ENCODE results near the gene TOR4A. TPM values are rescaled to one million over a fixed set of nuclear protein-coding genes. Genes with fewer than 3 reads are reported as not detected.

The TOR4A gene
- total RNA-seq, 1 donor from 2014 or later: 1.9 TPM

DNA sequence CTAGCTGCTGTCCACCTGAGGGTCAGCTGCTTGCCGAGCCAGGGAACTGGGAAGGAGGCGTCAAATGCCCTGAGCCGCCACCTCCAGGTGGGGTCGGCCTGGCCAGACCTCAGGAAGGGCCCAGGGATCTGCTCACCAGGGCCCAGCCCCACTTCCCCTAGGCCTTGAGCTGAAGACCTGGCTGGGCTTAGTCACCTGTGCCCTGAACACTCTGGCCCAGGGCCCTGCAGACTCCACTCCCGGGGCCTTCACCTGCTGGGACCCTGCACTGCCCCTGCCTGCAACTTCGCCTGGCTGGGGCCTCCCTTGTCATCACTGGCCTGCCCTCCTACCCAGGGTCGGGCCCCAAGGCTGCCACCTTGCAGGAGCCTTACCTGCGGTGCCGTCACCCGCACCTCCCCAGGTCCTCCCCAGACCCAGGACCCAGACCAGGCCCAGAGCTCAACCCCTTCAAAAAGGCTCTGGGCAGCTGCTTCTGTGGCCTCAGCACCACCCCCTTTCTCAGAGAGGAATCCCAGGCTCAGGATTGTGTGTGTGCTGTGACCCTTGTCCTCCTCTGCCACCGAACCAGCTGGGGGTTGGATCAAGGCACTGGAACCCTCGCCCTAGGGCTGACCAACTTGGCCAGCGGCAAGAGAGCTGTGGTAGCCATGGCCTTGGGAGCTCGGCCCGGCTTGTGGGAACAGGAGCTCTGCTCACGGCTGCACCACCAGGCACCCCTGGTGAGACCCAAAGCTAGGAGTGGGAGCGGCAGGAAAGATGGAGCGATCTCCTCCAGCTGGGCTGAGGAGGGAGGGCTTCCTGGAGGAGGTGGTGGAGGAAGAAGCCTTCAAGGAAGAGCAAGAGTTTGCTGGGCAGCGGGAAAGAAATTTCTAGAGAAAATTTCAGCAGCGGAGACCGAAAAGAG lies 23.6 kb upstream of the TOR4A start:
- peak overlapping the region; percentile 87 for H3K4me3 Mint-ChIP-seq (ENCODE audit: unreplicated experiment)
- peak overlapping the region; percentile 79 for H3K27ac Mint-ChIP-seq (ENCODE audit: unreplicated experiment)
- DNase-seq (ENCODE audit: extremely low spot score, unreplicated experiment): no peak
- H3K4me1 Mint-ChIP-seq (ENCODE audit: unreplicated experiment): peaks cover 15% of the 10 kb centered on the region
- no peaks in the 10 kb centered on the region for H3K27me3 Mint-ChIP-seq (ENCODE audit: unreplicated experiment)
- no peaks in the 10 kb centered on the region for H3K36me3 Mint-ChIP-seq (ENCODE audit: unreplicated experiment)
- TF ChIP-seq, protein P1, sequence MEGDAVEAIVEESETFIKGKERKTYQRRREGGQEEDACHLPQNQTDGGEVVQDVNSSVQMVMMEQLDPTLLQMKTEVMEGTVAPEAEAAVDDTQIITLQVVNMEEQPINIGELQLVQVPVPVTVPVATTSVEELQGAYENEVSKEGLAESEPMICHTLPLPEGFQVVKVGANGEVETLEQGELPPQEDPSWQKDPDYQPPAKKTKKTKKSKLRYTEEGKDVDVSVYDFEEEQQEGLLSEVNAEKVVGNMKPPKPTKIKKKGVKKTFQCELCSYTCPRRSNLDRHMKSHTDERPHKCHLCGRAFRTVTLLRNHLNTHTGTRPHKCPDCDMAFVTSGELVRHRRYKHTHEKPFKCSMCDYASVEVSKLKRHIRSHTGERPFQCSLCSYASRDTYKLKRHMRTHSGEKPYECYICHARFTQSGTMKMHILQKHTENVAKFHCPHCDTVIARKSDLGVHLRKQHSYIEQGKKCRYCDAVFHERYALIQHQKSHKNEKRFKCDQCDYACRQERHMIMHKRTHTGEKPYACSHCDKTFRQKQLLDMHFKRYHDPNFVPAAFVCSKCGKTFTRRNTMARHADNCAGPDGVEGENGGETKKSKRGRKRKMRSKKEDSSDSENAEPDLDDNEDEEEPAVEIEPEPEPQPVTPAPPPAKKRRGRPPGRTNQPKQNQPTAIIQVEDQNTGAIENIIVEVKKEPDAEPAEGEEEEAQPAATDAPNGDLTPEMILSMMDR (IDR thresholded peaks at IDR 0.05): no peak
- no peaks in the 10 kb centered on the region for H3K9me3 Mint-ChIP-seq (ENCODE audit: unreplicated experiment)

DNA sequence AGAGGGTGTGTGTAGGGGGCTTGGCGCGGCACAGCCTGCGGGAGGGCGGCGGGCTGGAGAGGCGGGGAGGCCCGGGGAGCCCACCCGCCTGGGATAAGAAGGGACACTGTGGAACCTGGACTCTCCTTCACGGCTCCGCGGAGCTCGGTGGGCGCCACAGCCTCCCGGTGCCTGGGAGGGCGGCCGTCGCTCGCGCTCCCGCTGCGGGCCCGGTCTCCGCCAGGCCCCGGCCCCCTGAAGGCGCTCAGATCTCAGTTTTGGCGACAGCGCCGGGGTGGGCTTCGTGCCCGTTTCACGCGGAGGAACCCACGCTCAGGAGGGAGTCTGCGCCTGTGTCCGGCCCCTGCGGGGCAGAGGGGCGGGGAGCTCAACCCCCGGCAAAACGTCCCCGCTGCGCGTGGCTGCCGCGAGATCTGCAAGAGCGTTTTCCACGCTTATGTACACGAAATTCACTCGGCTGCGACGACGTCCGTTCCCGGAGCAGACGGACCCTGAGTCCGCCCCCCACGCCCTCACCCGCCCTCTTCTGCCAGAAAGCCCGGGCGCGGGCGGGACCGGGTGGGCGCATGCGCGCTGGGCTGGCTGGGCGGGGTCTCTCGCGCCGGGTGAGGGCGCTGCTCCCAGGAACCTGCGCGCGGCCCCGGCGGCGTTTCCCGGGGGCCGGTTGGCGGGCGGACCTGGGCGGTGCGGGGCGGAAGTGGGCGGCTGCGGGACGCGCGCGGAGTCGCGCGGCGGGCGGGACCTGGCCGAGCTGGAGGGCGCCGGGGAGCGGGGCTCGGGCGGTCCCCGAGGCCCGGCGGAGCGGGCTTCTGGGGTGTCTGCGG lies 22.7 kb upstream of the TOR4A start, which contains the start of gene NELFB:
Gene NELFB, plus strand, starts transcription at position 704 of the 824 bp plus-strand sequence.
- Mint-ChIP-seq H3K36me3 (ENCODE audit: unreplicated experiment) (no peaks in the 10 kb centered on the region), H3K4me1 (ENCODE audit: unreplicated experiment) (peaks cover 15% of the 10 kb centered on the region), H3K27ac (ENCODE audit: unreplicated experiment) (peak within 1 kb of the TSS; percentile 79), H3K4me3 (ENCODE audit: unreplicated experiment) (peak within 1 kb of the TSS; percentile 87), H3K27me3 (ENCODE audit: unreplicated experiment) (no peaks in the 10 kb centered on the region), H3K9me3 (ENCODE audit: unreplicated experiment) (no peaks in the 10 kb centered on the region)
- DNase-seq (ENCODE audit: extremely low spot score, unreplicated experiment): peak; percentile 98
- TF ChIP-seq, protein P1 (IDR thresholded peaks at IDR 0.05): no peak

DNA sequence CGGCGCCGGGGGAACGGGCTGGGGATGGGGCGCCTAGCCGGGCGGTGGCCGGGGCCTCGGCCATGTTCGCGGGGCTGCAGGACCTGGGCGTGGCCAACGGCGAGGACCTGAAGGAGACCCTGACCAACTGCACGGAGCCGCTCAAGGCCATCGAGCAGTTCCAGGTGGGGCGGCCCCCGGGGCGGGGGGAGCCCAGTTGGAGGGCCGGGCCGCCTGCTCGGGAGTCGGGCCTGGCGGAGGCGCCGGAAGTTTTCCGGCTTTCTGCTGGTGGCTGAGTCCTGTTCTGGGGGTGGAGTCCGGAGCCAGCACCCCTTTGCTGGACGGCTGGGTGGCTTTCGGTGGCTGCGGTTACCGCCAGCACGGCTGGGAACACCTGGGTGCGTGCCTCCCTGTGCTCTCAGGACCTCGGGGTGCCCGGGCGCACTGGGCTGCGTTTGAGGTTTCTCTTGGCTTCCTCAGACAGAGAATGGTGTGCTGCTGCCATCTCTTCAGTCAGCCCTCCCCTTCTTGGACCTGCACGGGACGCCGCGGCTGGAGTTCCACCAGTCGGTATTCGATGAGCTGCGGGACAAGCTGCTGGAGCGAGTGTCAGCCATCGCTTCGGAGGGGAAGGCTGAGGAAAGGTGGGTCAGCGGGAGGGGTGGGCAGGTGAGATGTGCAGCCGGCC lies 21.9 kb upstream of the TOR4A start:
- Mint-ChIP-seq H3K36me3 (ENCODE audit: unreplicated experiment) (no peaks in the 10 kb centered on the region), H3K27ac (ENCODE audit: unreplicated experiment) (peak overlapping the region; percentile 41), H3K4me1 (ENCODE audit: unreplicated experiment) (peaks cover 15% of the 10 kb centered on the region), H3K4me3 (ENCODE audit: unreplicated experiment) (peak overlapping the region; percentile 85), H3K9me3 (ENCODE audit: unreplicated experiment) (no peaks in the 10 kb centered on the region), H3K27me3 (ENCODE audit: unreplicated experiment) (no peaks in the 10 kb centered on the region)
- TF ChIP-seq, protein P1 (IDR thresholded peaks at IDR 0.05): no peak
- DNase-seq (ENCODE audit: extremely low spot score, unreplicated experiment): no peak

DNA sequence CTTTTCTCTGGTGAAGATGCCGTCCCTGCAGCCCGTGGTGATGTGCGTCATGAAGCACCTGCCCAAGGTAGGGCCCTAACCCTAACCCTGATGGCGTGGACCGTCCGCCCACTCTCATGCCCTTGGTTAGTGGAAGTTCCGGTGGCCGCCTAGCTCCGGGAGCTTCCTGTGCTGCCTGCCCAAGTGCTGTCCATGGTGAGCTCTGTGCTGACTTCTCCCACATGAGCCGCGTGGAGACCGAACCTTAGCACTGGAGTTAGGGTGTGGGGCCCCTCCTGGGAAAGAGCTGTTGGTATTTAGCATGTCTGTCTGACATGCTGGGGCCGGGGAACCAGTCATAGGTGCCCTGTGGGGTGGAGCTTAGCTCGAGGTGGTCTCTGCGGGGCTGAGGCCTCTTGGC lies 21.2 kb upstream of the TOR4A start:
- TF ChIP-seq, protein P1 (IDR thresholded peaks at IDR 0.05): no peak
- DNase-seq (ENCODE audit: extremely low spot score, unreplicated experiment): no peak
- Mint-ChIP-seq H3K27ac (ENCODE audit: unreplicated experiment) (no peak overlapping the region), H3K4me3 (ENCODE audit: unreplicated experiment) (peak overlapping the region; percentile 85), H3K27me3 (ENCODE audit: unreplicated experiment) (no peaks in the 10 kb centered on the region), H3K9me3 (ENCODE audit: unreplicated experiment) (no peaks in the 10 kb centered on the region), H3K36me3 (ENCODE audit: unreplicated experiment) (no peaks in the 10 kb centered on the region), H3K4me1 (ENCODE audit: unreplicated experiment) (peaks cover 15% of the 10 kb centered on the region)

Measured in osteocyte (in vitro differentiated cells).